SK-N-SH (cell line): ENCODE measurements around the gene PFKFB3. TPM values are rescaled to one million over a fixed set of nuclear protein-coding genes. Genes with fewer than 3 reads are reported as not detected.
A peak's percentile ranks its signal among the peaks of the same experiment; 100 is the strongest.
"Not testable (repeated sequence)": the region's sequence is repeated elsewhere in the genome, so short reads cannot be mapped to it uniquely, and the experiment has no call there.

ENCODE experiments used
- CTCF ChIA-PET: fragments of 300-600, 350-600 bp; formaldehyde crosslinking; extraction: SDS; loops from one replicate; lab custom pipeline; 2021; lab: Yijun Ruan, JAX
- POLR2A ChIA-PET: fragments of 350-600 bp; sonication (Branson Sonifier 250); formaldehyde crosslinking; extraction: SDS; loops from one replicate; lab custom pipeline; 2020; ENCODE audit warnings: antibody characterized with exemption, inconsistent platforms; lab: Yijun Ruan, JAX
- DNase-seq: peaks from one replicate; pipeline ENCODE4 v3.0.0; 2012
- H2AFZ ChIP-seq: fragments of 200-600 bp; sonication (generic); 2 replicates; pipeline ENCODE4 v1.8.1; 2016; ENCODE audit warnings: antibody characterized with exemption, mild to moderate bottlenecking, low read depth
- H3F3A ChIP-seq: fragments of 200-600 bp; sonication (generic); replicated peaks from 2 replicates; pipeline ENCODE3; 2016; ENCODE audit warnings: antibody characterized with exemption, mild to moderate bottlenecking; ENCODE audit not compliant: insufficient read depth
- H3K27ac ChIP-seq, 2 experiments: fragments of 200-500 bp in 1 of 2; fragments of 200-600 bp in 1 of 2; sonication (Bioruptor generic) in 1 of 2; sonication (generic), shearing (Covaris generic) in 1 of 2; 2 replicates each; pipeline versions ENCODE4 v1.5.1 to v1.6.1; 2014 to 2016; ENCODE audit warnings: low read depth in 2 of 2, inconsistent platforms in 1 of 2, low read length in 1 of 2, mild to moderate bottlenecking in 1 of 2, mixed read lengths in 1 of 2
- H3K27me3 ChIP-seq: fragments of 200-600 bp; sonication (generic), shearing (Covaris generic); 2 replicates; pipeline ENCODE4 v1.6.1; 2016; ENCODE audit warnings: mixed run types; ENCODE audit not compliant: insufficient read depth
- H3K36me3 ChIP-seq, 2 experiments: fragments of 200-500 bp in 1 of 2; fragments of 200-600 bp in 1 of 2; sonication (Bioruptor generic) in 1 of 2; sonication (generic) in 1 of 2; replicated peaks in 1 of 2; 2 replicates each; pipeline versions ENCODE3 to v1.5.1; 2014 to 2016; ENCODE audit warnings: low read length in 1 of 2, mild to moderate bottlenecking in 1 of 2; ENCODE audit not compliant: insufficient read depth in 2 of 2, control insufficient read depth in 1 of 2
- H3K4me1 ChIP-seq, 2 experiments: fragments of 200-500 bp in 1 of 2; fragments of 200-600 bp in 1 of 2; sonication (Bioruptor generic) in 1 of 2; sonication (generic), shearing (Covaris generic) in 1 of 2; 2 replicates each; pipeline versions ENCODE4 v1.5.1 to v1.6.1; 2014 to 2016; ENCODE audit warnings: low read depth in 1 of 2, low read length in 1 of 2, mixed run types in 1 of 2; ENCODE audit not compliant: insufficient read depth in 2 of 2, control insufficient read depth in 1 of 2
- H3K4me2 ChIP-seq: fragments of 200-600 bp; sonication (generic), shearing (Covaris generic); 2 replicates; pipeline ENCODE4 v1.6.1; 2017; ENCODE audit warnings: mixed run types
- H3K4me3 ChIP-seq, 2 experiments: fragments of 200-500 bp in 1 of 2; fragments of 200-600 bp in 1 of 2; sonication (Bioruptor generic) in 1 of 2; sonication (generic), shearing (Covaris generic) in 1 of 2; 2 replicates each; pipeline versions ENCODE4 v1.5.1 to v1.8.1; 2014 to 2016; ENCODE audit warnings: low read depth in 2 of 2, inconsistent platforms in 1 of 2, low read length in 1 of 2, mild to moderate bottlenecking in 1 of 2, mixed read lengths in 1 of 2, moderate library complexity in 1 of 2
- H3K79me2 ChIP-seq: fragments of 200-600 bp; sonication (generic); 2 replicates; pipeline ENCODE4 v1.8.1; 2017; ENCODE audit warnings: mild to moderate bottlenecking; ENCODE audit not compliant: insufficient read depth
- H3K9ac ChIP-seq: fragments of 200-600 bp; sonication (generic); 2 replicates; pipeline ENCODE4 v1.6.1; 2017; ENCODE audit warnings: mixed run types
- H3K9me2 ChIP-seq: fragments of 200-600 bp; sonication (generic); 2 replicates; pipeline ENCODE4 v1.6.1; 2017; ENCODE audit warnings: mixed run types
- H3K9me3 ChIP-seq: fragments of 200-600 bp; sonication (generic); 2 replicates; pipeline ENCODE4 v1.6.1; 2017; ENCODE audit warnings: mixed run types, mild to moderate bottlenecking, moderate library complexity
- H4K20me1 ChIP-seq: fragments of 200-600 bp; sonication (generic); 2 replicates; pipeline ENCODE4 v1.6.1; 2017; ENCODE audit warnings: mild to moderate bottlenecking, mixed run types; ENCODE audit not compliant: insufficient read depth
- CHD2 ChIP-seq: fragments of 150-350 bp; IDR thresholded peaks from 2 replicates; pipeline ENCODE4 v1.6.1; 2018; ENCODE audit warnings: low read length; ENCODE audit not compliant: partially characterized antibody
- EP300 ChIP-seq, 2 experiments: IDR thresholded peaks; 2 replicates each; pipeline versions ENCODE4 v1.4.0 to v1.6.1; 2012; ENCODE audit warnings: borderline replicate concordance in 1 of 2, low read depth in 1 of 2, low read length in 1 of 2
- FOSL2 ChIP-seq: IDR thresholded peaks from 2 replicates; pipeline ENCODE4 v1.4.0; 2012; ENCODE audit warnings: low read depth, mild to moderate bottlenecking, moderate library complexity, borderline replicate concordance
- FOXJ3 ChIP-seq: sonication (generic); formaldehyde crosslinking; IDR thresholded peaks from 2 replicates; pipeline ENCODE4 v1.5.1; 2020; ENCODE audit warnings: mild to moderate bottlenecking, missing genetic modification reagents
- FOXM1 ChIP-seq: IDR thresholded peaks from 2 replicates; pipeline ENCODE4 v1.4.0; 2012; ENCODE audit warnings: low read depth, mild to moderate bottlenecking
- GABPA ChIP-seq: IDR thresholded peaks from 2 replicates; pipeline ENCODE4 v1.4.0; 2012; ENCODE audit warnings: low read depth, mild to moderate bottlenecking
- GATA2 ChIP-seq: sonication (generic); formaldehyde crosslinking; IDR thresholded peaks from 2 replicates; pipeline ENCODE4 v1.5.0; 2020; ENCODE audit warnings: mild to moderate bottlenecking, missing genetic modification reagents
- IRF3 ChIP-seq: fragments of 150-350 bp; IDR thresholded peaks from 2 replicates; pipeline ENCODE4 v1.6.1; 2016; ENCODE audit warnings: mild to moderate bottlenecking, low read depth, low read length
- JUND ChIP-seq: IDR thresholded peaks from 2 replicates; pipeline ENCODE4 v1.4.0; 2012
- MEF2A ChIP-seq: IDR thresholded peaks from 2 replicates; pipeline ENCODE4 v1.4.0; 2012; ENCODE audit warnings: low read depth, borderline replicate concordance
- MXI1 ChIP-seq: IDR thresholded peaks from 2 replicates; pipeline ENCODE4 v1.6.1; 2012; ENCODE audit warnings: mild to moderate bottlenecking, low read depth, low read length, improper control_type of control experiment
- PBX3 ChIP-seq: IDR thresholded peaks from 2 replicates; pipeline ENCODE4; 2012
- REST ChIP-seq: IDR thresholded peaks from 2 replicates; pipeline ENCODE4 v1.6.1; 2012; ENCODE audit warnings: mild to moderate bottlenecking, low read depth, low read length, moderate library complexity
- RXRA ChIP-seq: IDR thresholded peaks from 2 replicates; pipeline ENCODE4 v1.4.0; 2012; ENCODE audit warnings: low read depth, mild to moderate bottlenecking, borderline replicate concordance
- SIN3A ChIP-seq: IDR thresholded peaks from 2 replicates; pipeline ENCODE4 v1.6.1; 2012; ENCODE audit warnings: low read depth, mild to moderate bottlenecking, low read length, moderate library complexity, borderline replicate concordance
- TEAD4 ChIP-seq: IDR thresholded peaks from 2 replicates; pipeline ENCODE4 v1.4.0; 2012; ENCODE audit warnings: mild to moderate bottlenecking, borderline replicate concordance; ENCODE audit not compliant: insufficient read depth
- whole genome bisulfite sequencing: methylation state at CpG from one replicate; pipeline ENCODE4 v1.1.6; 2017; ENCODE audit warnings: low lambda C conversion rate; 5-methylcytosine and 5-hydroxymethylcytosine counted together
- polyA plus RNA-seq, 3 experiments: library from polyadenylated mRNA; depleted of rRNA; stranded (reverse); fragments of >200 nt; gene quantifications; 2 replicates each; pipeline ENCODE4 v1.2.3, GENCODE V29; 2012

Gene PFKFB3
- polyA plus RNA-seq, 1 of the 3 experiments (the other 2 are of a cell fraction) = 59.7 TPM

- Histone ChIP-seq H3F3A (peaks cover 17% of the 10 kb centered on the region), H3K4me2 (no peak overlapping the region), H3K36me3 (no peaks in the 10 kb centered on the region), H3K9me3 (no peaks in the 10 kb centered on the region), H3K27ac (no peak overlapping the region), H4K20me1 (no peaks in the 10 kb centered on the region), H3K9ac (no peak overlapping the region), H2AFZ (no peak overlapping the region), H3K79me2 (no peaks in the 10 kb centered on the region), H3K4me1 (peaks cover 0 to 5% of the 10 kb centered on the region in 2 experiments; a peak in 2 of 4 replicates)
- POLR2A ChIA-PET = no interaction called here
- 94% methylated on average over 7 of the region's 7 CpGs for WGBS
- no peak for DNase-seq
- TF ChIP-seq FOXM1 (no peak), GATA2 (CRISPR knock-in tag) (no peak), JUND (no peak), RXRA (no peak), MEF2A (no peak), CHD2 (no peak), GABPA (no peak), REST (no peak), MXI1 (no peak), FOXJ3 (CRISPR knock-in tag) (no peak), SIN3A (no peak), IRF3 (no peak)
- TF ChIP-seq, all 33 proteins: peak for 0
- Histone ChIP-seq H3K27me3 (no peaks in the 10 kb centered on the region), H3K4me3 (no peak overlapping the region), H3K9me2 (no peaks in the 10 kb centered on the region)
- CTCF ChIA-PET = interaction anchor here (1.3 to 4.2 kb wide), 4 partner anchors 32 to 157 kb away, joined by 3 to 17 read pairs (median 6); partner anchors contain the start of gene PFKFB3
These were observed 41.8 kb downstream of the PFKFB3 start for GRCh38 chr10:6244510-6244909.

- no peak for DNase-seq
- CTCF ChIA-PET = no interaction called here
- POLR2A ChIA-PET = no interaction called here
- H3K9me2 ChIP-seq = no peaks in the 10 kb centered on the region
- H3K9ac ChIP-seq = no peak overlapping the region
- no peaks in the 10 kb centered on the region for H3K79me2 ChIP-seq
- peaks cover 8% of the 10 kb centered on the region for H3F3A ChIP-seq
- TF ChIP-seq PBX3 = 0 out of 2 replicates have a peak, but pooled peaks have one; percentile 3
- TF ChIP-seq FOSL2 = no peak
- peak in 1 of 2 experiments; percentile 63; a peak in 2 of 4 replicates for TF ChIP-seq EP300 (IDR thresholded peaks at IDR 0.05; ENCODE audit: borderline replicate concordance in 1 of 2, low read depth in 1 of 2, low read length in 1 of 2)
- no peak for TF ChIP-seq TEAD4
- TF ChIP-seq, all 33 proteins: peak for 2
- Histone ChIP-seq H3K4me3 (no peak overlapping the region), H3K27ac (peak overlapping the region; percentile 51 to 80), H3K36me3 (no peaks in the 10 kb centered on the region), H3K27me3 (no peaks in the 10 kb centered on the region), H3K4me1 (no peaks in the 10 kb centered on the region; a peak in 1 of 4 replicates), H4K20me1 (no peaks in the 10 kb centered on the region), H3K9me3 (no peaks in the 10 kb centered on the region), H3K4me2 (peak overlapping the region; percentile 20; the same call in 1 of the 2 replicates), H2AFZ (0 out of 2 replicates have a peak overlapping the region, but pooled peaks have one; percentile 52)
- WGBS = 76% methylated on average over 11 of the region's 11 CpGs
These were observed 44.4 kb downstream of the PFKFB3 start for GRCh38 chr10:6247041-6247712.

DNA sequence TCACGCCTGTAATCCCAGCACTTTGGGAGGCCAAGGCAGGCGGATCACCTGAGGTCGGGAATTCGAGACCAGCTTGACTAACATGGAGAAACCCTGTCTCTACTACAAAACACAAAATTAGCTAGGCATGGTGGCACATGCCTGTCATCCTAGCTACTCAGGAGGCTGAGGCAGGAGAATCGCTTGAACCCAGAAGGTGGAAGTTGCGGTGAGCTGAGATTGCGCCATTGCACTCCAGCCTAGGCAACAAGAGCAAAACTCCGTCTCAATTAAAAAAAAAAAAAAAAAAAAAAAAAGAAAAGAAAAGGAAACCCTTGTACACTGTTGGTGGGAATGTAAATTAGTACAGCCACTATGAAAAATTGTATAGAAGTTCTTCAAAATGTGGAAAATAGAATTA lies 46.2 kb downstream of the PFKFB3 start:
- H3K9ac ChIP-seq, H3F3A ChIP-seq, POLR2A ChIA-PET, H3K79me2 ChIP-seq, H3K27me3 ChIP-seq, DNase-seq, H3K4me2 ChIP-seq, H3K36me3 ChIP-seq, H3K9me3 ChIP-seq, H3K27ac ChIP-seq, H2AFZ ChIP-seq, H3K4me3 ChIP-seq, H3K9me2 ChIP-seq, H3K4me1 ChIP-seq, CTCF ChIA-PET, H4K20me1 ChIP-seq: not testable (repeated sequence)
- WGBS = 94% methylated on average over 8 of the region's 8 CpGs
